RWPE2 (cell line): ENCODE data around the gene MAPK10.
A peak's percentile ranks its signal among the peaks of the same experiment; 100 is the strongest.

Experiments used
- ATAC-seq: fragments of 200-7000 bp; cut with Tn5 transposase; 3 replicates; pipeline ENCODE4 v1.9.1; 2021; ENCODE audit warnings: low read depth
- DNase-seq: peaks from one replicate; pipeline ENCODE4 v3.0.0-alpha.2; 2020; ENCODE audit warnings: low spot score
- H3K27ac ChIP-seq: fragments of 450-650 bp; 2 replicates; pipeline ENCODE4 v1.5.1; 2017; ENCODE audit warnings: mild to moderate bottlenecking; ENCODE audit not compliant: poor library complexity, severe bottlenecking
- H3K27me3 ChIP-seq: fragments of 250-450 bp; sonication (Bioruptor Pico); 2 replicates; pipeline ENCODE4 v1.5.1; 2021; ENCODE audit warnings: mild to moderate bottlenecking, moderate library complexity; ENCODE audit not compliant: insufficient read depth, poor library complexity, severe bottlenecking
- H3K36me3 ChIP-seq: fragments of 250-450 bp; sonication (Bioruptor Pico); 2 replicates; pipeline ENCODE4 v1.5.1; 2020; ENCODE audit warnings: low read depth, mild to moderate bottlenecking, moderate library complexity
- H3K4me1 ChIP-seq: fragments of 250-450 bp; sonication (Bioruptor Pico); 2 replicates; pipeline ENCODE4 v1.5.1; 2021; ENCODE audit warnings: mild to moderate bottlenecking, moderate library complexity; ENCODE audit not compliant: insufficient read depth, poor library complexity, severe bottlenecking
- H3K4me3 ChIP-seq: fragments of 250-450 bp; sonication (Bioruptor Pico); 2 replicates; pipeline ENCODE4 v1.5.1; 2021; ENCODE audit warnings: mild to moderate bottlenecking, moderate library complexity; ENCODE audit not compliant: severe bottlenecking
- H3K9me3 ChIP-seq: fragments of 250-450 bp; sonication (Bioruptor Pico); 2 replicates; pipeline ENCODE4 v1.5.1; 2021; ENCODE audit warnings: mild to moderate bottlenecking, moderate library complexity; ENCODE audit not compliant: severe bottlenecking
- TF ChIP-seq, protein P1 (sequence below): fragments of 450-650 bp; IDR thresholded peaks from one replicate; pipeline ENCODE4 v1.5.1; 2017; ENCODE audit warnings: mild to moderate bottlenecking, moderate library complexity; ENCODE audit not compliant: poor library complexity, severe bottlenecking

MAPK10 gene

GRCh38 chr4:86326400-86326799 is 33.5 kb downstream of the MAPK10 start:
- no peaks in the 10 kb centered on the region for H3K36me3 ChIP-seq
- peak; percentile 33; the same call in 1 of the 3 replicates for ATAC-seq
- H3K4me1 ChIP-seq: no peaks in the 10 kb centered on the region
- DNase-seq: no peak
- H3K4me3 ChIP-seq: no peak overlapping the region
- no peaks in the 10 kb centered on the region for H3K27me3 ChIP-seq
- no peaks in the 10 kb centered on the region for H3K9me3 ChIP-seq
- TF ChIP-seq, protein P1, sequence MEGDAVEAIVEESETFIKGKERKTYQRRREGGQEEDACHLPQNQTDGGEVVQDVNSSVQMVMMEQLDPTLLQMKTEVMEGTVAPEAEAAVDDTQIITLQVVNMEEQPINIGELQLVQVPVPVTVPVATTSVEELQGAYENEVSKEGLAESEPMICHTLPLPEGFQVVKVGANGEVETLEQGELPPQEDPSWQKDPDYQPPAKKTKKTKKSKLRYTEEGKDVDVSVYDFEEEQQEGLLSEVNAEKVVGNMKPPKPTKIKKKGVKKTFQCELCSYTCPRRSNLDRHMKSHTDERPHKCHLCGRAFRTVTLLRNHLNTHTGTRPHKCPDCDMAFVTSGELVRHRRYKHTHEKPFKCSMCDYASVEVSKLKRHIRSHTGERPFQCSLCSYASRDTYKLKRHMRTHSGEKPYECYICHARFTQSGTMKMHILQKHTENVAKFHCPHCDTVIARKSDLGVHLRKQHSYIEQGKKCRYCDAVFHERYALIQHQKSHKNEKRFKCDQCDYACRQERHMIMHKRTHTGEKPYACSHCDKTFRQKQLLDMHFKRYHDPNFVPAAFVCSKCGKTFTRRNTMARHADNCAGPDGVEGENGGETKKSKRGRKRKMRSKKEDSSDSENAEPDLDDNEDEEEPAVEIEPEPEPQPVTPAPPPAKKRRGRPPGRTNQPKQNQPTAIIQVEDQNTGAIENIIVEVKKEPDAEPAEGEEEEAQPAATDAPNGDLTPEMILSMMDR: no peak
- H3K27ac ChIP-seq: no peak overlapping the region

GRCh38 chr4:86319390-86319789 is 40.5 kb downstream of the MAPK10 start:
- Histone ChIP-seq H3K27me3 (no peaks in the 10 kb centered on the region), H3K36me3 (no peaks in the 10 kb centered on the region), H3K4me1 (no peaks in the 10 kb centered on the region), H3K4me3 (no peak overlapping the region), H3K27ac (no peak overlapping the region), H3K9me3 (no peaks in the 10 kb centered on the region)
- DNase-seq (no peak), ATAC-seq (no peak; the same call in 2 of the 3 replicates)
- TF ChIP-seq, protein P1: no peak

GRCh38 chr4:86315579-86315978 is 44.3 kb downstream of the MAPK10 start:
- Histone ChIP-seq H3K4me3 (no peak overlapping the region), H3K36me3 (no peaks in the 10 kb centered on the region), H3K4me1 (no peaks in the 10 kb centered on the region), H3K9me3 (no peaks in the 10 kb centered on the region), H3K27me3 (no peaks in the 10 kb centered on the region), H3K27ac (no peak overlapping the region)
- DNase-seq (no peak), ATAC-seq (no peak)
- TF ChIP-seq, protein P1: no peak

GRCh38 chr4:86313656-86314055 is 46.2 kb downstream of the MAPK10 start:
- Histone ChIP-seq H3K27ac (no peak overlapping the region), H3K36me3 (no peaks in the 10 kb centered on the region), H3K27me3 (no peaks in the 10 kb centered on the region), H3K4me1 (no peaks in the 10 kb centered on the region), H3K4me3 (no peak overlapping the region), H3K9me3 (no peaks in the 10 kb centered on the region)
- no peak for ATAC-seq
- TF ChIP-seq, protein P1: no peak
- no peak for DNase-seq

DNA sequence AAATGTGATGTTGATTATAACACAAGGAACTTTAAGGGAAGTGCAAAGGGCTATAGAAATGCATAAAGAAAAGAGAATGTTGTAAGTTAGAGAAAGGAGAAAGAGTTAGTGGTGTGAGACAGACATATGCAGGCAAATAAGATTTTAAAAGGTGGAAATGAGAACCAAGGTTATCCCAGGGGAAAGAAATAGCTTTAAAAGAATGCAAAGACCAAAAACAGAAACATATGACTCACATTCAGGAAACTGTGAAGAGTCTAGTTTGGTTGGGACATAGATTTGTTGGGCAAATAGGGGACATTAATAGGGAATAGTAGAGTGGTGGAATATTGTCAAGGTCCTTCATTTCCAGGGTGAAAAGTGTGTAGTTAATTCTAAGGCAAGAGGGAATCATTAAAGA is 52.4 kb downstream of the MAPK10 start:
- Histone ChIP-seq H3K4me3 (no peak overlapping the region), H3K27ac (no peak overlapping the region), H3K4me1 (no peaks in the 10 kb centered on the region), H3K9me3 (no peaks in the 10 kb centered on the region), H3K36me3 (no peaks in the 10 kb centered on the region), H3K27me3 (no peaks in the 10 kb centered on the region)
- TF ChIP-seq, protein P1: no peak
- ATAC-seq (no peak), DNase-seq (no peak)
